Measurements from ENCODE around the gene BTBD6.

Gene BTBD6

DNA sequence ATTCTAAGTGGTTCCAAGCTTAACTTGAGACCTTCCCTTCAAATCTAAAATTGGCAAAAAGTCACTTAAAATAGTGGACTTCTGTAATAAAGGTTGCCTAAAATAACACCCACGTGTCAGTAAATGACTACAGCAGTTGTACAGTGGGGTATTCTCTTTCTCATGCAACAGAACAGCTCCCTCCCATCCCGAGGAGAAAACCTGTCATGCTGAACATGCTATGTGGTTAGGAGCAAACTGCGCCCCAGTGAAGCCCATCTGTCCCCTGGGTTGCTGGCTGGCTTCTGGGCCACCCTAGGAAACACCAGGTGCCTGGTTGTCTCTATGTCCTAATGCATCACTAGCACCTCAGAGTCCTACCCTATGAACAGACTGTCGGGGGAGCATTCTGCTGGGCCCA lies 2.7 kb downstream of the BTBD6 start:
- no peaks in the 10 kb centered on the region for H3K27me3 ChIP-seq (ENCODE audit: control insufficient read depth, insufficient read depth, low read length)
- H3K4me3 ChIP-seq (ENCODE audit: low read length) = no peak overlapping the region
- peaks cover 18% of the 10 kb centered on the region for H3K36me3 ChIP-seq (ENCODE audit: control insufficient read depth, insufficient read depth, low read length)
- peaks cover 7% of the 10 kb centered on the region for H3K4me1 ChIP-seq (ENCODE audit: control insufficient read depth, insufficient read depth, low read length)
- no peak overlapping the region for H3K27ac ChIP-seq (ENCODE audit: low read depth, low read length)
- H3K9ac ChIP-seq (ENCODE audit: low read length) = no peak overlapping the region

DNA sequence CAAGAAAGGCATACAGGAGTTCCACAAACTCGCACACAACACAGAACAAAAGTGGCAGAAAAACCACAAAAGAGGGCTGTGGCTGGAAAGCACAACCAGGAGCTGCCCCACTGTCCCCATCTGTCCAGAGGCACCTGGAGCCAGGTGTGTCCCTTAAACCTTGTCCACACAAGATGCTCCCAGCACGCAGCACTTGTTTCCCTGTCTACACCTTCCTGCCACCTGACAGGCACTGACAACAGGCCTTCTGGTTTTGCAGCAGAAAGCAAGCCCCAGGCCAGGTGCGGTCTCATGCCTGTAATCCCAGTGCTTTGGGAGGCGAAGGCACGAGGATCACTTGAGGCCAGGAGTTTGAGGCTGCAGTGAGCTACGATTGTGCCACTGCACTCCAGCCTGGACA lies 3.6 kb downstream of the BTBD6 start:
- peaks cover 20% of the 10 kb centered on the region for H3K36me3 ChIP-seq (ENCODE audit: control insufficient read depth, insufficient read depth, low read length)
- no peaks in the 10 kb centered on the region for H3K27me3 ChIP-seq (ENCODE audit: control insufficient read depth, insufficient read depth, low read length)
- H3K9ac ChIP-seq (ENCODE audit: low read length) = no peak overlapping the region
- H3K27ac ChIP-seq (ENCODE audit: low read depth, low read length) = no peak overlapping the region
- H3K4me3 ChIP-seq (ENCODE audit: low read length) = no peak overlapping the region
- H3K4me1 ChIP-seq (ENCODE audit: control insufficient read depth, insufficient read depth, low read length) = peaks cover 7% of the 10 kb centered on the region

DNA sequence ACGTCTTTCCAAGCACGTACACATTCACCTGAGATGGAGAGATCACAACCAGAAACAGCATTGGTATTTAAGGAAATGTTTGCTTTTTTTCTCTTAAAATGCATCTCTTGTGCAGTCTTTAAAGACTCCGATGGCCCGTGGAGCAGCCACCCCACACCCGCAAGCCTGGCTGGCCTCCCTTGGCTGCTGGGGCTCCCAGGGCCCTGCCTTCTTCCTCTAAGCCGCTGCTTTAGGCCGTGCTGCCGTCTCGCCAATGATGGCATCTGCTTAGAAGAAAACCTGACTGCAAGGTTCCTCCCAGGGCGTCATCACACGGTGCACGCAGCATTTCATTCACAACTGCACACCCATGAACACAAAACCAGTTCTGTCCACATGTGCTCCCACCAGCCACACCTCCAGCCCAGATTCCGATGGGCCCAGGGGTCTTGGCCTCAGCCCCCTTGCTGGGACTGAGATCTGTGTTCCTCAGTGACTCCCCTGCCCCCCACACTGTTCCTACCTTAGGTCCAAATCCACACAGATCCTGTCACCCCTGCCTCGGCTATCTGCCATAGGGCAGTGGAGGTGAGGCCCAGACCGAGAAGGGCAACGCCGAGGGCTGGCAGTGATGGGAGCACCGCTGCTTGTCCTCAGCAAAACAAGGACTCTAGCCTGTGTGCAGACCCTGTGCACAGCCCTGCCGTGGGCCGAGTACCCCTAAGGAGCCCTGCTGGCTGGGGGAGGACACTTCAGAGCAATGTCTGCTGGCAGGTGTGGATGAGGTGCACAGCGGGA lies 4.4 kb downstream of the BTBD6 start:
- no peak overlapping the region for H3K27ac ChIP-seq (ENCODE audit: low read depth, low read length)
- H3K9ac ChIP-seq (ENCODE audit: low read length) = no peak overlapping the region
- no peaks in the 10 kb centered on the region for H3K27me3 ChIP-seq (ENCODE audit: control insufficient read depth, insufficient read depth, low read length)
- no peak overlapping the region for H3K4me3 ChIP-seq (ENCODE audit: low read length)
- H3K4me1 ChIP-seq (ENCODE audit: control insufficient read depth, insufficient read depth, low read length) = peaks cover 3% of the 10 kb centered on the region
- H3K36me3 ChIP-seq (ENCODE audit: control insufficient read depth, insufficient read depth, low read length) = peaks cover 20% of the 10 kb centered on the region

DNA sequence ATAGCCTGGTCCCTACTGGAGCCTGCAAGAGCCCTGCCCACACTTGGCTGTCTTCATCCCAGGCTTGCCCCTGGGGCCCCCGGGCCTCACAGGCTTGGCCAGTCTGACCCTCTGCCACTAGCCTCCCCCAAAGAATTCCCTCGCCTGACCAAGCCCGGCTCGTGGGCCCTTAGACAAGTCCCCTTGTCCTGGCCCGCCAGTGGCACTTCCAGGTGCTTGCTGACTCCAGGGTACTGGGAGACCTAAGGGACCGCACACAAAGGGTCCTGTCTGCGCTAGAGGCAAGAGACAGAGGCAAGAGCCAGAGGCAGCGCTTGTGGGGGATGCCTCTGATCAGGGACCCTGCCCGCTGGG lies 5.0 kb downstream of the BTBD6 start:
- Histone ChIP-seq H3K27ac (ENCODE audit: low read depth, low read length) (no peak overlapping the region), H3K4me3 (ENCODE audit: low read length) (no peak overlapping the region), H3K9ac (ENCODE audit: low read length) (no peak overlapping the region), H3K4me1 (ENCODE audit: control insufficient read depth, insufficient read depth, low read length) (no peaks in the 10 kb centered on the region), H3K36me3 (ENCODE audit: control insufficient read depth, insufficient read depth, low read length) (peaks cover 20% of the 10 kb centered on the region), H3K27me3 (ENCODE audit: control insufficient read depth, insufficient read depth, low read length) (no peaks in the 10 kb centered on the region)

DNA sequence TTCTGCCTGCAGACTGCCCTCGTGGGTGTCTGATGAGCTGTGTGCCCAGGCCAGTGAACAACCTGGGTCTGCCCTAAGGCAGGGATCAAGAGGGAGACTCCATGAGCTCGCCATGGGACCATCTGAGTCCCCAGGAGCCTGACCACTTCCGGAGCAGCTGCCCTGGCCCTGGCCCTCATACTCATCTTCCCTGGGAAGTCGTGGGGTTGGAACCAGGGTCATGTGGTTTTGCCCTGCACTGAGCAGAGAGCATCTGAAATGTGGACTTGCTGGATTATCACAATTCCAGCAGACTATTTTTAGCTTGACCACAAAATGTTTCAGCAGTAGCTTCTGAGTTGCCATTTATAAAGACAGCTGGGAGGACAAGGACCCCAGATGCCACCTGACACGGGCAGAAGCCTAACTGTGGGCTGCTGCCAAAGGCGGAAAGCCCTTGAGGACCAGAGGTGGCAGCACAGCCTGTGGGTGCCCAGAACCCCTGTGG lies 6.7 kb downstream of the BTBD6 start:
- H3K4me3 ChIP-seq (ENCODE audit: low read length) = no peak overlapping the region
- no peak overlapping the region for H3K27ac ChIP-seq (ENCODE audit: low read depth, low read length)
- no peak overlapping the region for H3K9ac ChIP-seq (ENCODE audit: low read length)
- peaks cover 20% of the 10 kb centered on the region for H3K36me3 ChIP-seq (ENCODE audit: control insufficient read depth, insufficient read depth, low read length)
- no peaks in the 10 kb centered on the region for H3K4me1 ChIP-seq (ENCODE audit: control insufficient read depth, insufficient read depth, low read length)
- H3K27me3 ChIP-seq (ENCODE audit: control insufficient read depth, insufficient read depth, low read length) = no peaks in the 10 kb centered on the region

DNA sequence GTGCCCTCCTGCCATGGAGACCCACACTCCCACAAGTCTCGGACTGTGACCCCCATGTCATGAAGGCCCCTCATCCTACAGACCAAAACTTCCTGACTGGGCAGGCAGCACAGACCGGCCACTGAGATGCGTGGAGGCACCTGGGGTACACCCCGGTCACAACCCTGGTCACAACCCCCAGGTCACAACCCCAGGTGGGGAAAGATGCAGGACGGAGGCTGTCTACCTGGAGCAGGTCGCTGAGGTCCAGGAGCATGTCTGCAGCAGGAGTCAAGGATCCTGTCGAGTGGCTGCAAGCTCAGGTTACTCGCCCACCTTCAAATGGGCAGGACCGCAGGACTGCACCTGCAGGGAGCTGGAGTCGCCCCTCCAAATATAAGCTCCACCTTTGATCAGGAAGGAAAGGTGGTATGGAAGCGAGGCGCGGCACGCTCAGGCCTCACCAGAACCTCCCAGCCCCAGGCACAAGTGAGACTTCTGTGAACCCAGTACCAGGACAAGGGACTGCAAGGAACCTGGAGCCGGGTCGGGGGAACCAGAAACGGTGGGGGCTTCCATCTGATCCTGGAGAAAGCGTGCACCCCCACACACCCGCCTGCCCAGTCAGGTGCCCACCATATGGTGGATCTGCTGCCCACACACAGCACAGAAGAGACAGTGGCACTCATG lies 8.1 kb downstream of the BTBD6 start:
- Histone ChIP-seq H3K4me1 (ENCODE audit: control insufficient read depth, insufficient read depth, low read length) (no peaks in the 10 kb centered on the region), H3K9ac (ENCODE audit: low read length) (no peak overlapping the region), H3K4me3 (ENCODE audit: low read length) (no peak overlapping the region), H3K27me3 (ENCODE audit: control insufficient read depth, insufficient read depth, low read length) (no peaks in the 10 kb centered on the region), H3K36me3 (ENCODE audit: control insufficient read depth, insufficient read depth, low read length) (peaks cover 10% of the 10 kb centered on the region), H3K27ac (ENCODE audit: low read depth, low read length) (no peak overlapping the region)

DNA sequence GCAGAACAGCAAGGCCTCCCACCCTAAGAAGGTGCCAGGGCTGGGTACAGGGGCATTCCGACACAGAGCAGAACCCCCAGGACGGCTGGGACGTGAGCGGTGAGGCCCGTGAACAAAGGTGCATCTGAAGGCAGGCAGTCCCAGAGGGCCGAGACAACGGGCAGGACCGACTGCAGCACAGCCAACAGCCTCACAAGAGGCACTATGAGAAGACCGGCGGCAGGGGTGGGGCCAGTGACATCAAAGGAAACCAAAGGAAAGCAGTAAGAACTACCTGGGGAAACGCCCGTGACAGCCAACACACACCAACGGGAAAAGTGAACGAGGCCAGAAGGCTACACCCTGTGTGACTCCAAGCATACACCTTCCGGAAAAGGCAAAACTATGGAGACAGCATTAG lies 9.1 kb downstream of the BTBD6 start:
- peaks cover 3% of the 10 kb centered on the region for H3K36me3 ChIP-seq (ENCODE audit: control insufficient read depth, insufficient read depth, low read length)
- H3K9ac ChIP-seq (ENCODE audit: low read length) = no peak overlapping the region
- H3K27me3 ChIP-seq (ENCODE audit: control insufficient read depth, insufficient read depth, low read length) = no peaks in the 10 kb centered on the region
- no peak overlapping the region for H3K27ac ChIP-seq (ENCODE audit: low read depth, low read length)
- H3K4me1 ChIP-seq (ENCODE audit: control insufficient read depth, insufficient read depth, low read length) = no peaks in the 10 kb centered on the region
- H3K4me3 ChIP-seq (ENCODE audit: low read length) = no peak overlapping the region

DNA sequence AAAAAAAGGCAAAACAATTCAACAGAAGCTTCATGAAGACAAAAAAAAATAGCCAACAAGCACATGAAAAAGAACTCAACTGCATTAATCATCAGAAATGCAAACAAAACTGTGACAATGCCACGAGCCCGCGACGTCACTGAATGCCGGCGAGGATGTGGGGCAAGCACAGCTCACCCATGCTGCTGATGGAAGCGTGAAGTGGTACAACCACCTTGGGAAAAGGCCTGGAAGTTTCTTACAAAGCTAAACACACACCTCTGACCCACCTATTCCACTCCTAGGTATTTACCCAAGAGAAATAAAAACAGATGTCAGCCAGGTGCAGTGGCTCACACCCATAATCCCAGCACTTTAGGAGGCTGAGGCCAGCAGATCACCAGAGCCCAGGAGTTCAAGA lies 10.5 kb downstream of the BTBD6 start:
- Histone ChIP-seq H3K4me3 (ENCODE audit: low read length) (no peak overlapping the region), H3K36me3 (ENCODE audit: control insufficient read depth, insufficient read depth, low read length) (peaks cover 3% of the 10 kb centered on the region), H3K9ac (ENCODE audit: low read length) (no peak overlapping the region), H3K27ac (ENCODE audit: low read depth, low read length) (no peak overlapping the region), H3K27me3 (ENCODE audit: control insufficient read depth, insufficient read depth, low read length) (no peaks in the 10 kb centered on the region), H3K4me1 (ENCODE audit: control insufficient read depth, insufficient read depth, low read length) (no peaks in the 10 kb centered on the region)

DNA sequence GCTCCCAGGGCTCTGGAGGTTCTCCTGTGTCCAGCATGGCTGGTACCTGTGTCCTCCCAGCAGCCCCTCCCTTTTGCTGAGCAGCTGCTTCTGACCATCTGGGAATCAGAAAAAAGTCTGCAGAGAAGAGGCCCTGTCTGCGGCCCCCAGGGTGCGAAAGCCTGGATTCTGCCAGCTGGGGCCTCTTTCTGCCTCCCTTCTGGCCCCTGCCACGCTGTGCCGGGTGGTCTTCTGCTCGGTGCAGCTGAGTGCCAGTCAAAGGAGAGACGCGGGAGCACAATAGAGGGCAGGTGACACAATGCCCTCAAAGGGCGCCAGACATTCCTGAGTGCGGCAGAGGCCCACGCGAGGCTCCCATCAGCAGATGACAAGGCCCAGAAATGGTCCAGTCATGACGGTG lies 12.6 kb downstream of the BTBD6 start:
- H3K36me3 ChIP-seq (ENCODE audit: control insufficient read depth, insufficient read depth, low read length) = peaks cover 3% of the 10 kb centered on the region
- H3K27me3 ChIP-seq (ENCODE audit: control insufficient read depth, insufficient read depth, low read length) = no peaks in the 10 kb centered on the region
- H3K27ac ChIP-seq (ENCODE audit: low read depth, low read length) = no peak overlapping the region
- no peak overlapping the region for H3K9ac ChIP-seq (ENCODE audit: low read length)
- H3K4me1 ChIP-seq (ENCODE audit: control insufficient read depth, insufficient read depth, low read length) = no peaks in the 10 kb centered on the region
- no peak overlapping the region for H3K4me3 ChIP-seq (ENCODE audit: low read length)

DNA sequence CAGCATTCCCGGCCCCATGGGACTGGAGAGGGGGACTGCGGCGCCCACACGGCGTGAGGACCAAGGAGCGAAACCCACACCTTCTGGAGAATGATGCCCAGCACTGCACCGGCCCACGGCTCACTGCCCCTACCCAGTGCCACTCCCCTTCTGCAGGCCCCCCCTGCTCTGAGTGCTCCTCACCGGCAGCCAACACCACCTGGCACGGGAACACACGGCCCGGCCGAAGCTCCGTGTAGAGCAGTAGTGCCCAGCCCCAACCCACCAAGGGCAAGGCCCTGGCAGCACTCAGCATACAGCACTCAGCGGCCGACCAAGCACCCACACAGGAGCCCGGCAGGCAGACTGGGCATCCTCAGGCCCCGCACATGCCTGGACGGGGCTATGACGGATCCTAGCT lies 13.4 kb downstream of the BTBD6 start:
- Histone ChIP-seq H3K27ac (ENCODE audit: low read depth, low read length) (no peak overlapping the region), H3K4me1 (ENCODE audit: control insufficient read depth, insufficient read depth, low read length) (no peaks in the 10 kb centered on the region), H3K9ac (ENCODE audit: low read length) (no peak overlapping the region), H3K4me3 (ENCODE audit: low read length) (no peak overlapping the region), H3K36me3 (ENCODE audit: control insufficient read depth, insufficient read depth, low read length) (no peaks in the 10 kb centered on the region), H3K27me3 (ENCODE audit: control insufficient read depth, insufficient read depth, low read length) (no peaks in the 10 kb centered on the region)

DNA sequence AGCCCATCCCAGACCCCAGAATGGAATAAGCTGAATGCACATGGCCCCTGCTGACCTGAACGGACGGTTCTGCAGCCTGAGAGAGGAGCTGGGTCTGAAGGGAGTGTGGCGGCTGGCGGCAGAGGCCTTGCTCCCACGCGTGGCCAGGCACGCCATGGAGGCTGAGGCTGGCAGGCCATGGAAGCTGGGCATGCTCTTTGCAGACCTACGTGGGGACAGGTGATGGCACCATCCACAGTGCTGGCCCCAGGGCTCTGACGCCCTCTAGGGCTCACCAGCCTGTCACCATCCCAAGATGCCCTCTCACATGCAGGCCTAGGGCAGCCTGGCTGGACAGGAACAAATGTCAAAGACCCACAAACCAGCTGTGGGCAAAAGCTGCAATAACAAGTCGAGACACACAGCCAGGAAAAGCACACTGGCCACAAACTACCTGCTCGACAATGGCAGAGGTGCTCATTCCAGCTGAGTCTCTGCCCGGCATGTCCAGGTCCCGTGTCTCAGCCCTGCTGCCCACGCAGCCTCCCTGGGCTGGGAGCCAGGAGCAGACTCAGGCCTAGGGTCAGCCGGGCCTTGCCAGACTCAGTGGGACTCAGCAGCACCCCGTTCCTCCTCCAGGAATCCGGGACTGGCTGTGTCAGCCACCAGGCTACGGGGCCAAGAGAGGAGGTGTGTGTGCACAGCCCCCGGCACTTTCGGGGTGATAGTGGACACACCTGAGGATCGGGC lies 19.7 kb downstream of the BTBD6 start:
- H3K9ac ChIP-seq (ENCODE audit: low read length) = no peak overlapping the region
- H3K27ac ChIP-seq (ENCODE audit: low read depth, low read length) = no peak overlapping the region
- H3K36me3 ChIP-seq (ENCODE audit: control insufficient read depth, insufficient read depth, low read length) = no peaks in the 10 kb centered on the region
- no peaks in the 10 kb centered on the region for H3K27me3 ChIP-seq (ENCODE audit: control insufficient read depth, insufficient read depth, low read length)
- no peak overlapping the region for H3K4me3 ChIP-seq (ENCODE audit: low read length)
- H3K4me1 ChIP-seq (ENCODE audit: control insufficient read depth, insufficient read depth, low read length) = no peaks in the 10 kb centered on the region

DNA sequence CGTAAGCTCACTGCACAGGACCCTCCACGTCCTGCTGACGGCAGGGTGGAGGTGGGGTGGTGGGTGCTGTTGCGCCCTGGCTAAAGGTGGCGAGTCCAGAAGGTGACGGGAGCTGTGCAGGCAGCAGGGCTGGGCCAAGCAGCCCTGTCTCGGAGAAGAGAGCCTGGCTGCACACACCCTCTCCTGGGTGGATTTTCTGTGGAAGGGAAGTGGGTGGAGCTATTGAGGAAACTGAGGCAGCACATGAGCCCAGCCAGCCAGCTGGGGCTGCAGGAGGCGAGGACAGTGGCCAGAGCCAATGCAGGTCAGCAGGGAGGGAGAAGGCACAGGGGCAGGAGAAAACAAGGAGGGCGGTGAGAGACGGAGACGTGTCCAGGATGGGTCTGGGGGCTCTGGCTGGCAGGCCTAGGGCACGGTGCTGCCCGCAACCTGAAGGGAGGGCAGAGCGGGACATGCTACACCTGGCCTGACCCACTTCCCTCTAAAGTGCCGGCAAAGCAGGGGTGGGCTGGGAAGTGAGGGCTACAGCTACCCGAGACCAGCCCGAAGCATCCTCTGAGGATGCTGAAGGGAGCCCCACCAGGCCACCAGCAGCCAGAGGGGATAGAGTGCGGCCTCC lies 20.5 kb downstream of the BTBD6 start:
- Histone ChIP-seq H3K9ac (ENCODE audit: low read length) (no peak overlapping the region), H3K4me3 (ENCODE audit: low read length) (no peak overlapping the region), H3K36me3 (ENCODE audit: control insufficient read depth, insufficient read depth, low read length) (no peaks in the 10 kb centered on the region), H3K27me3 (ENCODE audit: control insufficient read depth, insufficient read depth, low read length) (no peaks in the 10 kb centered on the region), H3K27ac (ENCODE audit: low read depth, low read length) (no peak overlapping the region), H3K4me1 (ENCODE audit: control insufficient read depth, insufficient read depth, low read length) (no peaks in the 10 kb centered on the region)

All from rectal smooth muscle tissue (tissue), 1 donor.